Lower leg skin (tissue), 3 donors: Measurements from ENCODE around the gene POU6F2.

Source experiments
- CTCF ChIP-seq, 3 donors: fragments of 450-650 bp; IDR thresholded peaks; one replicate each; pipeline ENCODE4 v1.5.1; 2016; ENCODE audit warnings: antibody characterized with exemption in 3 of 3, mild to moderate bottlenecking in 3 of 3, moderate library complexity in 2 of 3
- POLR2A ChIP-seq, 2 donors: fragments of 450-650 bp; IDR thresholded peaks; one replicate each; pipeline ENCODE4 v1.6.1; 2016 to 2017; ENCODE audit warnings: antibody characterized with exemption in 2 of 2, mild to moderate bottlenecking in 1 of 2, moderate library complexity in 1 of 2

GRCh38 chr7:39099146-39099545, 121.4 kb downstream of the POU6F2 start:
- TF ChIP-seq CTCF (IDR thresholded peaks at IDR 0.05) (no peak), POLR2A (IDR thresholded peaks at IDR 0.05) (no peak)
